GM20431 (cell line): ENCODE data around the gene COLEC12.

Experiments
- in situ Hi-C: fragments of 300-500 bp; cut with MseI, MboI; formaldehyde crosslinking; loops from one replicate; pipeline ENCODE4 v1.15.0; 2020; ENCODE audit warnings: low sequenced_read_pairs; ENCODE audit not compliant: unreplicated experiment

The COLEC12 gene

GRCh38 chr18:394262-394986 is 106.1 kb downstream of the COLEC12 start:
- in situ Hi-C loops = no loop called here

- in situ Hi-C loops = no loop called here
These were observed 106.9 kb downstream of the COLEC12 start for GRCh38 chr18:393574-393957.

GRCh38 chr18:392928-393573 is 107.5 kb downstream of the COLEC12 start:
- in situ Hi-C loops = no loop called here

- in situ Hi-C loops = no loop called here
These were observed 109.6 kb downstream of the COLEC12 start for GRCh38 chr18:390741-391478.

- in situ Hi-C loops = no loop called here
These were observed 110.7 kb downstream of the COLEC12 start for GRCh38 chr18:389658-390357.

GRCh38 chr18:388200-388599 is 112.3 kb downstream of the COLEC12 start:
- in situ Hi-C loops = no loop called here

- in situ Hi-C loops = no loop called here
These were observed 113.5 kb downstream of the COLEC12 start for GRCh38 chr18:386994-387393.

GRCh38 chr18:384897-385296 is 115.6 kb downstream of the COLEC12 start:
- in situ Hi-C loops = no loop called here

- in situ Hi-C loops = no loop called here
These were observed 117.4 kb downstream of the COLEC12 start for GRCh38 chr18:383135-383534.

GRCh38 chr18:382423-382984 is 118.0 kb downstream of the COLEC12 start:
- in situ Hi-C loops = no loop called here

- in situ Hi-C loops = no loop called here
These were observed 120.7 kb downstream of the COLEC12 start for GRCh38 chr18:379681-380330.

GRCh38 chr18:378079-378478 is 122.4 kb downstream of the COLEC12 start:
- in situ Hi-C loops = no loop called here

GRCh38 chr18:377088-377487 is 123.4 kb downstream of the COLEC12 start:
- in situ Hi-C loops = no loop called here

- in situ Hi-C loops = no loop called here
These were observed 124.2 kb downstream of the COLEC12 start for GRCh38 chr18:376311-376710.

GRCh38 chr18:374721-375168 is 125.8 kb downstream of the COLEC12 start:
- in situ Hi-C loops = no loop called here

- in situ Hi-C loops = no loop called here
These were observed 126.7 kb downstream of the COLEC12 start for GRCh38 chr18:373780-374179.

- in situ Hi-C loops = no loop called here
These were observed 128.9 kb downstream of the COLEC12 start for GRCh38 chr18:371609-371982.

- in situ Hi-C loops = no loop called here
These were observed 129.5 kb downstream of the COLEC12 start for GRCh38 chr18:370751-371608.
